ENCODE results near the gene SLC17A1.

DNA sequence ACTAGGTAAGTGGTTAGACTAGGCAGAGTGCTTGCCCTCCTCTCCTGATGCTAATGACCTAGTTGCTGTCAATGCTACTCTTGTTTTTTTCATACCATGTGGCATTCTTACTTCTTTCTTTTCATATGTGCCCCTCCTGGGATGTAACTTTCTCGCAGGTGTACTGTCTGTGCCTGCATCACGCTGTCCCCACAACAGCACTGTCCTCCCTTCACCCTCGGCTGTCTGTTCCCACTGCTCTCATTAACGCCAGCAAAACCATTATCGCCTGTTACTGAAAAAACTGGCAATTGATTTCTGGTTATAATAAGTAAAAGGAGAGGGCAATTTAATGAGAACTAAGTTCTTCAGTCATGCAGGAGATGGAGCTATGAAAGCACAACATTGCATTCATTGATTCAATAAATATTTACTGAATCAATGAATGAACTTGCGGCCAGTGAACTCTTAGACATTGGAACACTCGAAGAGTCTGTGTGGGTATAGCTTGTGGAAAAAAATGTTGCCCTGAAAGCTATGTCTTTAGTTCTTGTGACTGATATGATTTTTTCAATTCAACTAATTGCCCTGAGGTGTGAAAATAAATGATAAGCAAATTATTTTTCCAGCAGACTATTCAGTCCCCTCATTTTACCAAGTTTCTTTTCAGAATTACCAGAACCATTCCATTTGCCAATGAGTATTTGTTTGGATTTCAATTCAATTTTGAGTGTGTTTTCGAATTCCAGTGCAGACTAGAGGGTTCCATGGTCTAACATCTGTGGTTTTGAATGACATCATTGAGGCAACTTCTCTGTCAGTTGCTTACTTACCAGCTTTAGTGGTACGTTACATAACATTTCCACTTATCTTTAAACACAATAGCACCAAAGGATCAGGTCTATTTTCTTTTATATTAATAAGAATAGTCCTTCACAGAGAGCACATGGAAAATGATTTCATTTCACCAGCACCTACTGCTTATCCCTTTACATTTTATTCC is 75.2 kb downstream of the SLC17A1 start:
- TF ChIP-seq PPARA (CRISPR knock-in tag; IDR thresholded peaks at IDR 0.05; ENCODE audit: borderline replicate concordance) (no peak), ZNF8 (CRISPR knock-in tag; IDR thresholded peaks at IDR 0.05) (no peak), BACH2 (CRISPR knock-in tag; IDR thresholded peaks at IDR 0.05; ENCODE audit: borderline replicate concordance) (no peak)
